NCI-H460 (cell line): ENCODE measurements around the gene CHD5. TPM values are rescaled to one million over a fixed set of nuclear protein-coding genes. Genes with fewer than 3 reads are reported as not detected.

Experiments used
- DNase-seq: peaks from one replicate; pipeline ENCODE4 v3.0.0-alpha.2; 2016; ENCODE audit warnings: low read depth; ENCODE audit errors: extremely low read depth
- total RNA-seq: library from RNA; depleted of rRNA; stranded (reverse); fragments of >200 nt; shearing (Covaris generic); gene quantifications from 2 replicates; pipeline ENCODE4 v1.2.3, GENCODE V29; 2014

The CHD5 gene
- total RNA-seq, 1 experiment from 2014 or later = 0.30 TPM

- peak; percentile 54 for DNase-seq
Measured at GRCh38 chr1:6205849-6206519, 25.9 kb upstream of the CHD5 start, which contains the start of gene RNF207. Gene RNF207 (plus strand): TSS chr1:6206119. CDS start chr1:6206536, 417 bp downstream.

GRCh38 chr1:6202256-6202655 lies 22.1 kb upstream of the CHD5 start:
- no peak for DNase-seq

- DNase-seq = no peak
Measured at GRCh38 chr1:6200188-6200809, 20.2 kb upstream of the CHD5 start.

DNA sequence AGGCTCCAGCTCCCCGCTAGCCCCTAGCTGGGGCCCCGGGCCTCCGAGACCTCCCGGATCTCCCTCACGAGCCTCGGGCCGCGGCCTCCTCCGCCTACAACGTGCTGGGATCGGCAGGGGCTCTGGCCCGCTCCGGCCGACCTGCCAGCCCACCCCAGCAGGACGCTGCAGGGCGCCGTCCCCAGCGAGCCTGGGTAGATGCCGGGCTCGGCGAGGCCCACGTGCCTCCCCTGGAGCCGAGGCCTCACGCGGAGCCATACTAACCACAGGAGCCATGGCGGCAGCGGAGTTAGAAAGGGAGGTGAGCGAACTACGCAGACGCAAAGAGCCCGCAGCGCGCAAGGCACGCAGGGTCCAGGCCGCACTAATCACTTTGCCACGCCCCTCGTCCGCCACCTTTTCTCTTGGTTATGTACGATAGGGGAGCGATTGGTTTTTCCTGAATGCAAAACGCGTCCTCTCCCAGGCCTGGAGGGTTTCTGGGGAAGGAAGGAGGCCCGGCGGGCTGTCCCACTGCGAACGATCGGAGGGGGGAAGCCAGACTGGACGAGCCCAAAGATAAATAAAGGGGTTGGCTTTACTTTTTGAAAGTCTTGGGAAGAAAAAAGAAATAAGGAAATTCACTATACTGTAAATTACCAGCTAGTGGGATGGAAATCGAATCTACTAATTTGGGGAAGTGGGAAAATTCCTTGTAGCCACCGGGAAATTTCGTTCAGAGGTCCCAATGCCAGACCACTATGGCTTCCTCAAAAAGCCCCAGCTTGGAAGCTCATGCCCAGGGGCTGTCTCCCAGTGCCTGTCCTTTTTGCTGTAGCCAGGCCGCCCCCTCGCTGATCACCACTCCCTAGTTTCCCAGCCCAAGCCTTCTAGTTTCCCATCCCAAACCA lies 19.4 kb upstream of the CHD5 start, which contains the start of gene RPL22:
TSS of gene RPL22 (minus strand) at position 298 of the 890 bp plus-strand sequence. CDS start at position 276, 22 bp downstream.
- DNase-seq = peak; percentile 98

DNA sequence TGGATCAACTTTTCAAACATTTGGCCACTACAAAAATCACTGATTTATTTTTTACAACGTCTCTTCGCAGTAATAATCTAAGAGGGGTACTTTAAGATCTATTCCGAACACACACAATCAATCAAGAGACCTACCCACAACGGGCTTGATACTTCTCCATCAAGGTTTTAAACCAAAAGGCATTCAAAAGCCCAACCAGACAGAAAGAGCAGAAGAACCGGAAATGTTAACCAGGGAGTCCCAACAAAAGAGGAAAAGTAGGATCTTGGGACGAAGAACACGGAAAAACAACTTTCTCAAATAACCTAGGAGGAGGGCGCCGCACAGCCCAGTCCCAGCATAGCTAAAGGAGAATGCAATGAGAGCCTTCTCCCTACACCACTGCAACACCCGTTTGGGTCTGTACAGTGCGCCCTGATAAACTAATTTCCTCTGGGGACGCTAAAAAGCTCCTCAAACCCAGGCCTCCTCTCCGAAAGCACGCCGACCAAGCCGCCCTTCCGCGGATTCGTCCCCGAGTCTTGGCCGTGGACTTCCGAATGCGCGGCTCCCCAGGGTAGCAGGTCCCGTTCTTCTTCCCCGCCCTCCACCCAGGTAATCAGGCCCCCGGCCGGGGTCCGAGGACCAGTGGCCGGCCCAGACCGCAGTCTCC lies 18.7 kb upstream of the CHD5 start:
- no peak for DNase-seq

DNA sequence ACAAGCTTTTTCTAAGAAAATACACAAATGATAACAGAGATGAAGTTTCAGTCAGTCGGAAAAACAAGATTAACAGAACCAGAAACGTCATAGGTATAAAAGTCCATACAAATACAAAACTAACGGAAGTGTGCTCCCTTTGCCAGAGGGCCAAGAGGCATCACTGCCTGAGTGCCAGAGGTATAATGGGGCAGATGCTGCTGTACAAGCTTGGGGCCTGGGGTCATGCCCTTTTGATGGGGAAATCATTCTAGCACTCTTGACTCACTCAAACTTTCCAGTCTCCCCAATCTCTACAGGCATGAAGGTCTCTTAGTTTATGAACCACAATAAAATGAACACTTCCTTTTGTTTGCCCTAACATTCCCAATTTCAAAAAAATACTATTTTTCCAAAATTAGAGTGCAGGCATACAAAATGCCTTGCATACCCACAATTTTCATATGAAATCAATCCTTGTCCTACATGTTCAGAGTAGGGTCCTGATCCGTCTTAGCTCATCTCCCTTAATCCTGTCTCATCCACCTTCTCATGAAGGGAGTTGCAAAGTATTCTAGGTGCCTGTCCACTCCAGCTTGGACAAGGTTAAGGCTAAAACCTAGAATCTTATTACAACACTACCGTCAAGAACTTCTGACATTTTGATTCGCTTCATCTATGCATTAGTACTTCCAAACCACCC lies 17.8 kb upstream of the CHD5 start:
- no peak for DNase-seq

- DNase-seq = no peak
Measured at GRCh38 chr1:6191968-6192367, 11.8 kb upstream of the CHD5 start.

- no peak for DNase-seq
Measured at GRCh38 chr1:6188466-6188865, 8.3 kb upstream of the CHD5 start.

- DNase-seq = peak; percentile 33
Measured at GRCh38 chr1:6185635-6186382, 5.7 kb upstream of the CHD5 start.

GRCh38 chr1:6185151-6185550 lies 5.0 kb upstream of the CHD5 start:
- DNase-seq = no peak

DNA sequence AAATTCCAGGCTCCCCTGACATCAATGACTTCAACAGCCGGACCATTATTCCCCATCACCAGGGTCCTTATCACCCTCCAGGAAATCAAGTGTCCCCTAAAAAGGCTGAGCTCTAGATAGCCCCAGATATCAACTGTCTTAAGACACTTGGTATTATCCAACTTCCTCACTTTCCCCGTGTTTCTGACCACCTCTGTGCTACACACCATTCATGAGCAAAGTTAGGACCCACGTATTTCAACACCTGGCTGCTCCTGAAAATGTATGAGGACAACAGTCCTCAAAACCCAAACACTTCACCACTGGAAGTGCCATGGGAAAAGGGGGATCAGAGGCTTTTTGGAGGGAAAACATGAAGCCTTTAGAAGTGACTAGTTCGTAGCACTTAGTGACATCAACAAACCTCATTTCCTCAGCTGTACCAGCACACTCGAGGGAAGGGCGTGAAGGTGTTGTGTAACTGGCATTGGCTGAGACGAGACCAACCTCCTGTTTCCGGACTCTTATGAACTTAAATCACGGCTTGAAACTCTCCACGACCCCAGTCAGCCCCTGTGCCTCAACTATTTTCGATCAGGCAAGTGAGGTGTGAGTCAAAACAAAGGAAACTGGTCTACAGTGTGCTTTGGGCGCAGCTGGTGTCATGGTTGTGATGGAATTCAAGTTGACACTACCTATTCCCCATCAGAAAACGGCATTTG lies 4.1 kb upstream of the CHD5 start:
- DNase-seq = no peak

DNA sequence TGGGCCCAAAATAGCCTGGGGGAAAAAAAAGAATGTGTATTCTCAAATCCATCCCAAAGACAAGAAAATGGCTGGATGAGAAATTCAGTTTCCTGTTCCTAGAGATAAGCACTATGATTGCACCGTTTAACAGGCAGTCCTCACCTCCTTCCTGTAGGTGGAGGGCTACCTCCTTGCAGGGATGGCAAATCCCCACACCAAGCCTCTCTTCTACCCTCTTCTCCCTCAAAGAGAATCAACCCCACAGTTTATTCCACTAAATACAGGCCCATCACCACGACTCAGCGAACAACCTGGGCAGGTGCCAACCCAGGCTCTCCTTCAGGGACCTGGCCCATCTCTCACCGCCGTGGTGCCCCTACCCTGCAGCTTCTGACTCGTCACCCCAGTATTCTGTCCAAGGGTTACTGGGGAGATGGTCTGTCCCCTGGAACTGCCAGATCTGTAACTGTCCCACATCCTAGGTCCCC lies 3.4 kb upstream of the CHD5 start:
- DNase-seq = no peak

DNA sequence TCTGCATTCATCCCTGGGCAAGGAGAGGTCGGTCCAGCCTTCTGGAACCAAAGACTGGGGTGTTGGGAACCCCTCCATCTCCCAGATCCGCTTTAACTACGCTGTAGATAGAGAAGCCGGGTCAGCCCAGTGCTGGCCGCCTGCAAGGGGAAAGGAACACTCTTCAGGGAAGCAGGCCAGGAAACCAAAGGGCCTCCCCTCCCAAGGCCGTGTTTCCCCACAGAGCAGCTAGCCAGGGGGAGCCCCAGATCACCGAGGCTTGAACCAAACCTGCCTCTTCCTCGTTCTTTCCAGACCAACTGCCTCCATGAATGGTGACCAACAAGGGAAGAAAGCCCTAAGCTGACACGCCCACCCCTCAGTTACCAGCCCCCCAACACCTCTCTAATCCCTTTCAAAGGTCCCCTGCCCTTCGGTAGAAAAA lies 1.2 kb upstream of the CHD5 start:
- DNase-seq = no peak

DNA sequence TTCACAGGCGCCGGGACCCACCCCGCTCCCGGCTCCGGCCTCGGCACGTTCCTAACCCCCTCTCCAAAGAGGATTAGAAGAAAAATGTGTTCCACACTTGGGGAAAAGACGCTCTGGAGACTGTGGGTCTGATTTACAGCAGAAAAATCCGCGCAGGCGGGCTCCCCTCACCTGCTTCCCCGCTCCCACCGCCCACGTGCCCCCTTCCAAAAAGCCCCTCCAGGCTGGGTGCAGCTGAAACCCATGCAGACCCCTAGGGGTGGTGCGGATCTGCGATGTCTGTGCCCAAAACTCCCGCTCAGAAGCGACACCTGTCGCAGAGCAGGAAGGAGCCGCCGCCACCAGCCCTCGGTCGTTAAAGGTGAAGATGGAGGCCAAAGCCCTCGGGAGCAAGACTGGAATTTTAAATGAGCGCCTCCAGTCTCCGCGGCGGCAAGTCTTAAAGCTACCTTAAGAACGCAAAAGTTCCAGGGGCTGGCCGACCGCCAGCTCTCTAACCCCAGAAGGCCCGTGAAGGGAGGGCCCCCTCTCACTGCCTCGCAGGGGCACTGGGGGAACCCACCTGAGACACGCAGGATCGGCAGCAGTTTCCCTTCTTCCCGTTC lies 688 bp upstream of the CHD5 start:
- no peak for DNase-seq

- no peak for DNase-seq
Measured at GRCh38 chr1:6179564-6180175, 451 bp downstream of the CHD5 start.

DNA sequence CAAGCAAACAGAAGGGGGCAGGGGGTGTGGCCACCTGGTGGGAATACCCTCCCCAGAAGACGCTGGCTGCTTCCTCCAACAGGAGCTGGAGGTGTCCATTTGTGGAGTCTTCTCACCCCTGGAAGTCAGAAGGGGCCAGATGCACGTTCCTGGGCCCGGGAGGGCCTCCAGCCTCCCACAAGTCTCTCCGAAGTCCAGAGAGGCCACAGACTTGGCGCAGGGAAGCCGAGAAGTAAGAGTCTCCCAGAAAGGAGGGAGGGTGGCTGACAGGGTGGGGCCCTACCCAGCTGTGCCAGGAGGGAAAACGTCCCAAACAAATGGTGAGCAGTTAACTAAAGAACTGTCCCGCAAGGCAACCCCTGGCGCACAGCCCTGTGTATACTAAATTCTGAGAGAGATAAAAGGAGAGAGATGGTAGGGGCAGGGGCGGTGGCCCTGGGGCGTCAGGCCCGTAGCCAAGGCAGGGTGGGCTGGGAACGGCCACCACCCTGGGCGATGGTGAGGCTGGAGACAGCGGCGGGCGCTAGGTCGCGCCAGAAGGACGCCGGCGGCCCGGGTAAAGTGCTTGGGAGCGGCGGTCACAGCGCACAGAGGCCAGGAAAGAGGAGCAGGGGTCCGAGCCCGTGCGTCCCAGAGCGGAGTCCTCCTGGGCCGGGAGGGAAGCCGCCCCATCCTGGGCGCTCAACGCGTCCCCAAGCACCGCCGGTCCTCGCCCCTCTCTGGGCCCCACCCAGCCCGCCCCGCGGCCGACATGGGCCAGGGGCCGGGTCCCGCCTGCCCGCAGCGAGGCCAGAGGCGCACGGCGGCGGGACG lies 1.2 kb downstream of the CHD5 start:
- DNase-seq = no peak
